GM12801 (cell line): ENCODE results near the gene RAB27A.

Experiments
- TF ChIP-seq, protein P1 (sequence below): IDR thresholded peaks from one replicate; pipeline ENCODE4 v1.5.1; 2011; ENCODE audit warnings: control low read depth; ENCODE audit not compliant: insufficient read length; ENCODE audit errors: extremely low read depth

Gene RAB27A

DNA sequence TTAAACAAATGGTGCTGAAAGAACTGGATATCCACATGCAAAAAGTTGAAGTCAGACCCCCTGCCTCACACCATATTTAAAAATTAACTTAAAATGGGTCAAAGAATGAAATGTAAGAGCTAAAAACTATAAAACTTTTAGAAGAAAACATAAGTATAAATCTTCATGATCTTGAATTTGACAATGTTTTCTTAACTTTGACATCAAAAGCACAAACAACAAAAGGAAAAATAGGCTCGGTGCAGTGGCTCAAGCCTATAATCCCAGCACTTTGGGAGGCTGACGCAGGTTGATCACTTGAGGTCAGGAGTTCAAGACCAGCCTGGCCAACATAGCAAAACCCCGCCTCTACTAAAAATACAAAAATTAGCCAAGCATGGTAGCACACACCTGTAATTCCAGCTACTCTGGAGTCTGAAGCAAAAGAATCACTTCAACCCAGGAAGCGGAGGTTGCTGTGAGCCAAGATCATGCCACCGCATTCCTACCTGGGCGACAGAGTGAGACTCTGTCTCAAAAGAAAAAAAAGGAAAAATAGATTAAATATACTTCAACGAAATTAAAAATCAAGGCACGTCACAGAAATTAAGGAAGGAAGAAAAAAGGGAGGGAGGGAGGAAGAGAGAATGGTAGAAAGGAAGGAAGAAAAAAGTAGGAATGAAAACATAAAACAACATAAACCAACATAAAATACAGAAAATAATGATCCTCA, 1.5 kb downstream of the RAB27A start:
- TF ChIP-seq, protein P1, sequence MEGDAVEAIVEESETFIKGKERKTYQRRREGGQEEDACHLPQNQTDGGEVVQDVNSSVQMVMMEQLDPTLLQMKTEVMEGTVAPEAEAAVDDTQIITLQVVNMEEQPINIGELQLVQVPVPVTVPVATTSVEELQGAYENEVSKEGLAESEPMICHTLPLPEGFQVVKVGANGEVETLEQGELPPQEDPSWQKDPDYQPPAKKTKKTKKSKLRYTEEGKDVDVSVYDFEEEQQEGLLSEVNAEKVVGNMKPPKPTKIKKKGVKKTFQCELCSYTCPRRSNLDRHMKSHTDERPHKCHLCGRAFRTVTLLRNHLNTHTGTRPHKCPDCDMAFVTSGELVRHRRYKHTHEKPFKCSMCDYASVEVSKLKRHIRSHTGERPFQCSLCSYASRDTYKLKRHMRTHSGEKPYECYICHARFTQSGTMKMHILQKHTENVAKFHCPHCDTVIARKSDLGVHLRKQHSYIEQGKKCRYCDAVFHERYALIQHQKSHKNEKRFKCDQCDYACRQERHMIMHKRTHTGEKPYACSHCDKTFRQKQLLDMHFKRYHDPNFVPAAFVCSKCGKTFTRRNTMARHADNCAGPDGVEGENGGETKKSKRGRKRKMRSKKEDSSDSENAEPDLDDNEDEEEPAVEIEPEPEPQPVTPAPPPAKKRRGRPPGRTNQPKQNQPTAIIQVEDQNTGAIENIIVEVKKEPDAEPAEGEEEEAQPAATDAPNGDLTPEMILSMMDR: no peak

DNA sequence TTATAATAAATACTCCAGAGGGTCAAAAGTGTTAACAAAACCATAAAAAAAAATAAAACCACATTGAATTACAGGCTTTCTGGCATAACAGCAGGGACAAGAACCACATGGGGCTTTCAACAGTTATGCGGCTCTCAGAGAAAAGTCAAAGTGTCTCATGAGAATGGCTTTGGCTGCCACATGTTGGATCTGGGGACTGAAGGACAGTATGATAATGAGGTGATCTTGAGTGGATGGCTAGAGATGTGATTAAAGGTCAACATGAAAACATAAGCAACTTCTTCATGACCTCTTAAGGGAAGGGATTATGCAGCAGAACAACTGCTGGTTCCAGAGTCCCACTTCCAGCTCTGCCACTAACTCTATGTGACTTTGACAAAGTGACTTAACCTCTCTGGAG, 5.2 kb downstream of the RAB27A start:
- TF ChIP-seq, protein P1: no peak

DNA sequence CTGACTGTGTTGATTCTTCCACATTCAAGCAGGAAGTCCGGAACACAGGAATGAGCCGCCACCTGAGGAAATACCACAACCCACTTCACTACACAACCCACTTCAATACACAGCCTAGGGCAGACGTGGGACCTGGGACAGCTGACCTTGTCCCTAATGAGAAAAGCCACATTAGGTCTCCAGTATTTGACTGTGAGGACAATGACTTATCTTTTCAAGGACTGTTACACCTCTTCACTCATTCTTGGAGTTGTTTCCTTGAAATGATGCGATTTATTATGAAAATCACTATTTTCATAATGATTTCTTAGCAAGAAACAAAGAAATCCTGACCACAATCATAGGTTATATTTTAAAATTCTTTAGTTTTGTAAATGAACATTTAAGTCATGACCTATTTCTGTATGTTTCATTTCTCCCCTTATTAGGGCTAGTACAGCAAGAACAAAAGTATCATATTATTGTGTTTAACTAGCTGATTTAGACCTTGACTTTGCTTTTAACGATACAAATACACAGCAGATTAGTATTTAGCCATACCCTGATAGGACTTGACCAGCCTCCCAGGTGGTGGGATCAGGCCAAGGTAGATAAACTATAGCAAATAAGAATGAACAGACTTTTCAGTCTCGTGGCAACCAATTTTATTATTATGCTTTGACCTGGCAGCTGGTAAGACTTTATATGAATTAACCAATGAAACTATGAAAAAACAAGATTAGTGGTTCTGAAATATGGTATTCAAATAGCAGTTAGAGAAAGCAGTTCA, 6.0 kb downstream of the RAB27A start:
- TF ChIP-seq, protein P1: no peak

DNA sequence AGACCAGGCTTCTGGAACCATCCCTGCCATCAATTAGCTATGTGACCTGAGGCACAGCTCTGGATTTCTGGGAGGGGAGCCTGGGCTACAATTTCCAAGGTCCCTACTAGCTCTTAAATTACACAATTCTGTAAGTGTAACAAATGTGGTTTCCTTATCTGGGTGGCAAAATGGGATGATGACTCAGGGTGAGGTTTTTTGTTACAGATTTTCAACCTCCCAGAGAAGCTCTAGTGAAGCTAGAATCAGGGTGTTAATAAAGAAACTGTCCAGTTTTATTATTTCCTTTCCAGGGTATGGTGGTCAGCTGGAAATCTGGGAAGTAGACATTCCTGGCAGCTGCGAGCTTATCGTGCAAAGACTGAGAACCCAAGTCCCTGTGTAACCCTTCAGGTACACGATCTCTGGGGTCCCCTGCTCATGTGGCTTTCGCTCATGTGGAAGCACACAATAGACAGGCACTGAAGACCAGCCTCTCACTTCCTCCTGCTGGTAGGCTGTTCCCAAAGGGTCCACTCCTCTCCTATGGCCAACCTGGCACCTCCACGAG, 7.3 kb downstream of the RAB27A start:
- TF ChIP-seq, protein P1: no peak

DNA sequence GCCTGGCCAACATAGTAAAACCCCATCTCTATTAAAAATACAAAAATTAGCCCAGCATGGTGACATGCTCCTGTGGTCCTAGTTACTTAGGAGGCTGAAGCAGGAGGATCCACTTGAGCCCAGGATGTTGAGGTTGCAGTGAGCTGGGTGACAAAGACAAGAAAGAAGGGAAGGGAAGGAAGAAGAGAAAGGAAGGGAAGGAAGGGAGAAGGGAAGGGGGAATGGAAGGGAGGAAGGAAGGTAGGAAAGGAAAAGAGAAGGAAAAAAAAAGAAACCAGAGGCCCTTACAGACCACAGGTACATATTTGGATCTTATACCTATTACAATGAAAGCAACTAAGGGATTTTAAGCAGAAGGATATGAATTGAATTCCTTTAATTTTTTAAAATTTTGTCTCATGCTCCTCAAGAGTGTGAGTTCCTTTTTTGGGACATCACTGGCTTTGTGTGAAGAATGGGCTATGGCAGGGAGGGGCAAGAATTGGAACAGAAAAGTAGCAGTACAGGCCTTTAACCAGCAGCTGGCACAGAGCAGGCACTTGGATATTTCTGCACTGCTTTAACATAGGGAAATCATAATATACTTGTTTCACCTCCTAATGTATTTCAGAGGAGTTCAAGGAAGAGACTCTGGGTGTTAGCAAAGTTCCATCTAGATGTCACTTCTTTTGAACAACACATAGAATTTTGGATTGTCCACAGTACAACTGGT, 7.9 kb downstream of the RAB27A start:
- TF ChIP-seq, protein P1: no peak

DNA sequence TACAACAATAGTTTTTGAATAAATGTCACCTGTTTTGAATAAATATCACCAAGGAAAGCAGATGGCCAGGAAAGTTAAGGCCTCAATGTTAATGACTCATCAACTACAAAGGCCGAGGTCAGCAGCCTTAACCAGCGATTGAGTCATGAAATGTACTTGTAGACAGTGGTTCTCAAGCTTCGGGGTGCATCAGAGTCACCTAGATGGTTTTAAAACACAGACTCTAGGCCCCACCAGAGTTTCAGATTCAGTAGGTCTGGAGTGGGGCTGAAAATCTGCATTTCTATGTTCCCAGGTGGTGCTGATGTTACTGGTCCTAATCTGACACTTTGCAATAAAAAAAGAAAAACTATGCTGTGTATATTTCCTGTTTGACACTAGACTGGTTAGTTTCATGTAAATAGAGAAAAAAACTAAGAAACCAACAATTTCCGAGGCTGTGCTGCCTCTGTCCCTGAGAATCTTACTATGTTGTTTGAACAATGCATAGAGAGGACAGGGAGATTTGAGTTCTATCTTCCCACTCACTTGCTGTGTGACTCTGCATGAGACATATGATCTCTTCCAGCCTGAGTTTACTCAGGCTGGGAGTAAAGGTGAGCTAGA, 9.8 kb downstream of the RAB27A start:
- TF ChIP-seq, protein P1: no peak

DNA sequence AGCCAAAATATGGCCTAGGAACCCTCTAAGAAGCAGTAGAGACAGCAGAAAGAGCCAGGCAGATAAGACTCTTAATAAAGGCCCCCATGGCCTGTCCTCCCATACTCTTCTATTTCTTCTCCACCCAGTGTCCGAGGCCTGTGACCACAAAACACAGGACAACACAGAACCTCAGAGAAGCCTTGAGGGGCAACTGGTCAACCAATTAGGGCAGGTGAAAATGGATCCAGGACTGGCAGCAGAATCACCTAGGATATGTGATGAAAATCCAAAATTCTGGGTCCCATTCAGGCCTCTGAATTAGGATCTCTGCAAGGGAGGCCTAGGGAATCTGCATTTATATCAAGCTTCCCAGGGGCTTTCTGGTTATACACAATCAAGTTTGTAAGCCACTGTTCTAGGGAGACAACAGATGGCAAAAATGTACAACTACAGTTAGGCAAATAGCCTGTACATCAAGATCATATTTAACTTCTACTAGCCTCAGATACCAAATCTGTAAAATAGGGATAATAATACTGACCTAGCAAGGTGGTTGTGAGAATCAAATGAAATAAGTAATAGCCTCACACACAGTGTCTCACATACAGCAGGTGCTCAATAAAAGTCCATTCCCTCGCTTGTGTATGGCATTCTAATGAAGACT, 10.4 kb downstream of the RAB27A start:
- TF ChIP-seq, protein P1: no peak
